ENCODE data around the gene GNG12.

The GNG12 gene

GRCh38 chr1:67777440-67777839, 55.8 kb downstream of the GNG12 start:
- no peak for DNase-seq

DNA sequence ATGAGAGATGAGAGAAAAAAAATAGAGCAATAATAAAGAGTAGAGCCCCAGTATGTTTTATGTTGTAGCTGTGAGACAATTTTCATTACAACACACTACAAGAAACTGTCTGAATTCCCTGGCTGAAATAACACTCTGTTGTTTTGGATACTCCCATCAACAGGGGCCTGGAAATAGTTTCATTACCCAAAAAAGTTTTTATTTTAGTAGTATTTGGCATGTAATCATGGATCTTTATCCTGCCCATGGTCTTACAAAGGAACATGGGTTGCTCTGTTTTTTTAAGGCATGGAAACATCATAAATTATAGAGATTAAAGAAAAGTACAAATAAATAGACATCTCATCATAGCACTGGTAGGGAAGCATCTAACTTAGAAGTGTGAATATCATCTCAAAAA, 56.3 kb downstream of the GNG12 start:
- no peak for DNase-seq

DNA sequence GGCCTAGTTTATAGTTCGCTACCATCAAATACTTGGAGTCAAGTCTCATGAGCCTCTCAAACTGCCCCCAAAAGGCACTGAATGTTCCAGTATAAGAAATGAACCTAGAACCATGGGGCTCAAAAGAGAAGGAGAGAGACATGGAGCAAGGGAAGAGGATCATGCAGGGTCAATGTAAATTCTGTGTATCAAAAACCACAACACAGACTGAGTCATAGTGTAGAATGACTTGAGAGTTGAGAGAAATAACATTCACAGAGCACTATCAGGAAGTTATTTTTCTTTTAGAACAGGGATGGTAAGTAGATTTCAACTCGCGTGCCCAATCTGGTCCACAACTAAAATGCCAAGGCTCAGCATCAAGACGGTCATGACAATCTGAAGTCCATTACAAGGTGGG, 59.8 kb downstream of the GNG12 start:
- DNase-seq: no peak

GRCh38 chr1:67771749-67772148, 61.5 kb downstream of the GNG12 start:
- DNase-seq: no peak

DNA sequence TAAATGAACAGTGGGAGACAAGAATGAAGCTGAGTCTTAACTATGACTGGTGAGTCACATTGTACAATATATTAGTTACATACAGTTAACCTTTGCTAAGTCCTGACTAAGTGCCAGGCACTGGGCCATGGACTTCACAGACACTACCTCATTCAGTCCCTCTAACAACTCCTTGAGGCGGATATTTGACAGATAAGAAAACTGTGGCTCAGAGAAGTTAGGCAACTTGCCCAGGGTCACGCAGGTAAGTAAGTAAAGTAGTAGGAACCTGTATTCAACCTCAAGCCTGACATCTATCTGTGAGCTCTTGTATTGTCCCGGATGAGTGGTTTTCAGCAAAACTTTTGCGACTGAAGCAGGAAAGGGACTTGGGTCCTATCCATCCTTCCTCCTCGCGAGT, 62.1 kb downstream of the GNG12 start:
- no peak for DNase-seq

- no peak for DNase-seq
These were observed 63.5 kb downstream of the GNG12 start for GRCh38 chr1:67769633-67770256.

GRCh38 chr1:67768480-67768879, 64.8 kb downstream of the GNG12 start:
- no peak for DNase-seq

- no peak for DNase-seq
These were observed 66.0 kb downstream of the GNG12 start for GRCh38 chr1:67767103-67767782.

DNA sequence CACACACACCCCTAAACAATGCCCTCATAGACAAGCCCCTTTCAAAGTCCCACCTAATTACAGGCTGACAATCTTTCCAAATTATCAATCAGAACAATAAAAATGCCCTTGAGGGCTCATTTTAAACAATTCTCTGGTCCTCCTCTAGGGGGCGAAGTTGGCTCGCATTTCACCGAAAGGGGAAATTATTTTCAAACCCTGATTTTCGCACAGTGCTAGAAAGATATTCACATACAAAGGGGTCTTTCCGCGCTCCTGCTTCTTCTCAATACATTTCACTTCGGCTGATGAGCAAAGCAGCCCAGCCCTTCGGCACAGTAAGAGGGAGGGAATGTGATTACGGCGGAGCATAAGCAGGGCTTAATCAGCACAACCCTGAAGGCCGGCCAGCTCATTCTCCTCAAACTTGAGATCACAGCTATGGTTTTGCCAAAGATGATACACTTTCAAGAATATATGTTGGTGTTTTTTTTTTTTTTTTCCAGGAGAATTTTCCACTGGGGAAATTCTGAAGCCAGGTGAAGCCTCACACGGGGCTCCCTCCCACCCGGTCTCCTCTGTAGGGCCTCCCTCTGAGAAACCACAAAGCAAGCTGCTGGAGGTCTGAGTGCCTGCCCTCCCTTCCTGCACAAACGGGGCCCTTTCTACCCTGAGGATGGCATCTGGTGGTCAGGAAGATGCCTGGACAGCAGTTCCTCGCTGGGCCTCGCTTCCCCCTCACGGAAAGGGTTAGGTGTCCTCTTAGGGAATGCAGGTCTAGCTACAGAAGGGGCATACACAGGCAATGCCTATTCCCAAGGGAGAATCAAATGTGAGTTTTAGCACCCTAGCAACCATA, 66.9 kb downstream of the GNG12 start:
- DNase-seq: peak; percentile 53 to 66

DNA sequence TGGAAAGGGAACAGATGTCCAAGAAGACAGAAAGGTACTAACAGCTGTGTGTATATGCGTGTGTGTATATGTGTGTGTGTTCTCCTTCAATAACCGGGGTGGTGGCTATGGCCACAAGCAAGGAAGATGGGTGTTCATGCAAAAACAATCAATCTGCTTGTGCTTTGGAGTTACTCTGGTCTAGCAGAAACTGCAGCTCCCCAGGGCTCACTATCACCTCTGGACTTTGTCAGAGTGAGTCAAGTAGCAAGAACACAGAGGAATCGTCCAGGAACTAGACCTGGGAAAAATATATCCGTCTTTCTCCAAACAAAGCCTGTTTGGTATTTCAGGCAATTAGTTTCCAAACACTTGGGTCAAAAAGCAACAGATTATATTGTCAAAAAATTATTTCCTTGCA, 68.6 kb downstream of the GNG12 start:
- no peak for DNase-seq

- DNase-seq: no peak
These were observed 71.5 kb downstream of the GNG12 start for GRCh38 chr1:67761730-67762129.

DNA sequence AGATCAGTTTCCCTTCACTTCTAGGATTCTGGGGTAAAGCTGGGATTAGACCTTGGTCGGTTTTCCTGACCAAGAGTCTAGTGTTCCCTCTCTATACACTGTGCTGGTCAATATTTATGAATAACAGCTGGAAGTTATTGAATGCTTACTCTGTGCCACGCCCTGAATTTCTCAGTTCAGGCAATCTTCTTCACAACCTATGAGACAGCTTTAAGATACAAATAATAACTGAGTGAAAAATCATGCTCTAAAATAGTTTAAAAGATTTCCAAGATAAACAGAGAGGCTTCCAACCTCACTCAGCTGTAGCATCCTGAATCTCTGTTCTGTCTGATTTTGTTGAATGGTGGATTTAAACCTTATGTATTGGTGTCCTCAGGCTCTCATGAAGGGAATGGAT, 72.2 kb downstream of the GNG12 start:
- DNase-seq: no peak

- peak; percentile 60 to 64 for DNase-seq
These were observed 73.0 kb downstream of the GNG12 start for GRCh38 chr1:67760030-67760821.

DNA sequence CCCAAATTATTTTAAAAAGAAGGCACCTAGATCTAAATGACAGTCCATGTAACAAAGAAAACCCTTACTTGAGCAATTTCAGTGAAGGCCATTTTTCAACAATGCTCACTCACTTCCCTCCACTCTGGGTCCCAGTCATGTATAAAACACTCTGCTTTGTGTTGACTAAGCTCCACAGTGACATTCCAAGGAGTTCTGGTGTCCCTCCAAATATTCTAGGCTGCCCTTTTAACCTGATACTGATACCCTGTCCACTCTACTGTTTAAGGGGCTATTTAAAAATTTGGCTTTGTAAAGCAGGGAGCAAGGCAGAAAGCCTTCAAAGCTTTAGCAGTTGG, 73.6 kb downstream of the GNG12 start:
- no peak for DNase-seq

GRCh38 chr1:67759066-67759465, 74.2 kb downstream of the GNG12 start:
- no peak for DNase-seq

DNA sequence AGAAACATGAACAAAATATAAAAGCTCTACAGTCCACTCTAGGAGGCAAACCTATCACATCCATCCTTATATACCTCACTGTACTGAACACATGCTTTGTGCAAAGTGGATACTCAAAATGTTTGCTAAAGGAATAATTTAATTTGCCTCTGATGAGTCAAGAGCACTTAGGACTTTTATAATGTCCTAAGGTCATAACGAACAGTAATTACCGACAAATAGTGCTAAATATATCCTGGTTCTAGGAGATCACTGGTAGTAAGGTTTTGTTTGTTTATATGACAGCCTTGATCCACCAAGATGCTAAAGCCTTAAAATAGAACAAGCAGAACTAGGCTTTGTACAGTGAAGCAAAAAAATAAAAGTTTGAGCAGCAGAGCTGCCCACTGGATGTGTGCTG, 77.6 kb downstream of the GNG12 start:
- no peak for DNase-seq

DNA sequence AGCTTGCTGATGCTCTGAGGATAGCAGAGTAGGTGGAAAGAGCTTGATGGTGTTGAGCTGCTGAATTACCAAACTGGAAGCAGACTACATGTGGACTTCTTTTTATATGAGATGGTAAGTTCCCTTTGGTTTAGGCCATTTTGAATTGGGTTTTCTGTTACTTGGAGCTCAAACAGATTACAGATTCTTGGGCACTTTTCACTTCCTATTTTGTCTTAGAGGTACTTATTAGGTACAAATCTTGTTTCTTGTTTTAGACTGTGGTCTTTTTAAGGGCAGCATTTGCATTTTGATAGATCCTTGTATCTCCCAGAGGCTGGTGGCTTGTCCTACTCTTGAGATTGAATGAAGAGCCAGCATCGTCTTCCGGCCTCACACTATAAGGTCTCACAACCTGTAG, 78.1 kb downstream of the GNG12 start:
- no peak for DNase-seq

- DNase-seq: no peak
These were observed 78.7 kb downstream of the GNG12 start for GRCh38 chr1:67754526-67754920.

GRCh38 chr1:67753776-67754525, 79.3 kb downstream of the GNG12 start:
- DNase-seq: no peak

- no peak for DNase-seq
These were observed 81.0 kb downstream of the GNG12 start for GRCh38 chr1:67752306-67752705.

DNA sequence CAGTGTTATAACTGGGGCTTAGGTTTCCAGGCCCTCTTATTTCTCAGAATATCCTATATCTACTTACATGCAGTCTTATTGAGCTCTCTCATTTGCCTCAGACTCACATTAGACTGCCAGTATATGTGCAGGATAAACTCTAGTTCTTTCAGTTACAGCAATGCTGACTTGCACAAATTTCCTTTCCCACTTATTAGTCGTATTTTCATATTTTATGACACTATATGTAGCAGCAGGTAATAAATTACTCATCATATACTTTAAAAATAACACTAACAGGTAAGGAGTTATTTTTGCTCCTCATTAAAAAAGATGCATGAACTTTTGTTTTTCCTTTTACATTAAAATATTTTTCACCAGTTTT, 82.6 kb downstream of the GNG12 start:
- DNase-seq: no peak

- DNase-seq: no peak
These were observed 83.2 kb downstream of the GNG12 start for GRCh38 chr1:67749844-67750690.
